OCI-M1 (cell line): ENCODE measurements around the gene C19orf67.
A peak's percentile ranks its signal among the peaks of the same experiment; 100 is the strongest.
"Not testable (repeated sequence)": the region's sequence is repeated elsewhere in the genome, so short reads cannot be mapped to it uniquely, and the experiment has no call there.

Experiments used
- DNase-seq: peaks from one replicate; lab custom pipeline; 2025; lab: John Stamatoyannopoulos, UW

The C19orf67 gene

GRCh38 chr19:14056069-14056666, 29.4 kb downstream of the C19orf67 start:
- DNase-seq, result no peak

DNA sequence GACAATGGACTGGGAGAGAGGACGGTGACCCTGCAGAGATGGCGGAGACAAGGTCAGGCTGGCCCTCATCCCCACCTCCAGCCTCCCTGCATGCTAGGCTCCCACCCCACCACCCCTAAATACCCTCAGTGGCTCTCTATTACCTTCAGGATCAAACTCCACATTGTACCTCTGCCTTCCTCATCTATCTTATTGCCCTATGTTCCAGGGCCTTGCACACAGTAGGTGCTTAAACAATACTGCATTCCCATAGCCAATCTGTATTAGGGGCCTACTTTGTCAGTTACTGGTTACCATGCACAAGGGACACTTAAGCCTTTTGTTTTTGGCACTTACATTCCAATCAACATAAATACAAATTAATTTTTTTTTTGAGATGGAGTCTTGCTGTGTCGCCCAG, 30.2 kb downstream of the C19orf67 start:
- DNase-seq, result no peak

GRCh38 chr19:14054721-14055120, 30.9 kb downstream of the C19orf67 start:
- DNase-seq, result no peak

DNA sequence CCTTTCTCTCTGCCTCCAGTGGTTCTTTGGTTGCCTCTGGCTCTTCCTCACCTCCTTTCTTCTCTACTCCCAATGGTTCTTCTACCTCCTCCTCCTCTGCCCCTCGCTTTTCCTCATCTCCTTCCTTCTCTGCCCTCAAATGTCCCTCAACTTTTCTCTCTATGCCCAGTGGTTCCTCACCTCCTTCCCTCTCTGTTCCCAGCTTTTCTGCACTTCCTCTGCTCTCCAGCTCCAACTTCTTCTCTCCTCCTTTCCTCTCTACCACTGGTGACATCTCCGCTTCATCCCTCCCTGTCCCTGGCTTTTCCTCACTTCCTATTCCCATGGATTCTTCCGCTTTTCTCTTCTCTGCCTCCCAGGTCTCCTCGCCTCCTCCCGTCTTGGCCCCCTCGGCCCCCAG, 31.5 kb downstream of the C19orf67 start:
- no peak for DNase-seq

DNA sequence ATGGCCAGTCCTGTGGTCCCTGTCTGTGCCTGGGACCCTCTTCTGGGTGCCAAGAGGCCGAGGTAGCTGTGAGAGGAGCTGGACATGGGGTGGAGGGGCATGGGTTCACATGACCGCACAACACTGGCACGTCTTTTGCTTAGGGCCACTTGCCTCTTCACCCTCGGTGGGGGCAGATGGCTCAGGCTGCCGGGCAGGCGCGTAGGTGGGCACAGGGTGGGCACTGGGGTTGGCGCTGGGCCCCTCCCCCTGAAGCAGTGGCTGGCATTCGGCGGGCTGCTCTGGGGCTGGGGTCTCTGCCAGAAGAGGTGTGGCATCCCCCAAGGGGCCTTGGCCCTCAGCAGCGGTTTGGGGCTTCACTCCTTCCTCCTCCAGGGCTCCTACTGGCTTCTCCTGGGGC, 32.1 kb downstream of the C19orf67 start:
- DNase-seq, result no peak

DNA sequence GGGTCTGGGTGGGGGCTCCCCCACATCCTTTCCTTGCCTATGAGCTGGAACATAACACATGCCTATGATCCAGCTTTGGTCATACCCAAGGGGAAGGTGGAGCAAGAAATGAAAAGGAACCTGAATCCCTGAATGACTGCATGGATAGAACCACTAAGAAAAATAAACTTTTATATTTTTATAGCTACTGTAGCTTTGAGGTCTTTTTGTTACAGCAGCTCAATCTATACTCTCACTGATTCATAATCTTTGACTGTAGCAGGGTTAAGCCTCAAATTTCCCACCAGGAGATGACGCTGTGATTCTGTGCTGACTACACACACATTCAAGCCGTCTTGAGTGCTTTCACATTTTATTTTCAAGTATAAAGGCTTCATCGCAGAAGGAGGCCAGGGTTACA, 32.6 kb downstream of the C19orf67 start:
- DNase-seq, result peak; percentile 61

DNA sequence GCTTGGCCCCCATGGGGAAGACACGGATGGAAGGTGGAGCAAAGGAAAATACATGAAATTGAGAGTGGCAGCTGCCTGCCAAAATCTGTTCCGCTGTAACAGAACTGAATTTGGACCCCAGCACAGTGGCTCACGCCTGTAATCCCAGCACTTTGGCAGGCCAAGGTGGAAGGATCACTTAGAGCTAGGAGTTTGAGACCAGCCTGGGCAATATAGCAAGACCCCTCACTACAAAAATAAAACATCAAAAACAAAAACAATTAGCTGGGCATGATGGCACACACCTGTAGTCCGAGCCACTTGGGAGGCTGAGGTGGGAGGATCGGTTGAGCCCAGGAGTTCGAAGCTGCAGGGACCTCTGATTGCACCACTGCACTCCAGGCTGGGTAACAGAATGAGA, 33.1 kb downstream of the C19orf67 start:
- no peak for DNase-seq

- no peak for DNase-seq
Observed at GRCh38 chr19:14051980-14052379, 33.6 kb downstream of the C19orf67 start.

- DNase-seq, result not testable (repeated sequence)
Observed at GRCh38 chr19:14050961-14051360, 34.6 kb downstream of the C19orf67 start.

DNA sequence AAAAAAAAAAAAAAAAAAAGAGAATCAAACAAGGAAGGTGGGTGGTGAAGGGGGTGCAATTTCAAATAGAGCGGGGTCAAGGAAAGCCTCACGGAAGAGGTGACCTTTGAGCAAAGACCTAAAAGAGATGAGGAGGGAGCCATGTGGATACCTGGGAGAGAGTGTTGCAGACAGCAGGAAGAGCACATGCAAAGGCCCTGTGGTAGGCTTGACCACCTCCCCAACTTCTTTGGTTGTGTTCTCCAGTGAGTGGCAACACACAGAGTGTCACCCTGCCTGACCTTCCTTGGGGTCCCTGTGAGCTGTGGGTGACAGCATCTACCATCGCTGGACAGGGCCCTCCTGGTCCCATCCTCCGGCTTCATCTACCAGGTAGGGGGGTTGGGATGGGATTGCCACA, 35.1 kb downstream of the C19orf67 start:
- no peak for DNase-seq

GRCh38 chr19:14048443-14049153, 37.0 kb downstream of the C19orf67 start:
- peak; percentile 99 for DNase-seq

DNA sequence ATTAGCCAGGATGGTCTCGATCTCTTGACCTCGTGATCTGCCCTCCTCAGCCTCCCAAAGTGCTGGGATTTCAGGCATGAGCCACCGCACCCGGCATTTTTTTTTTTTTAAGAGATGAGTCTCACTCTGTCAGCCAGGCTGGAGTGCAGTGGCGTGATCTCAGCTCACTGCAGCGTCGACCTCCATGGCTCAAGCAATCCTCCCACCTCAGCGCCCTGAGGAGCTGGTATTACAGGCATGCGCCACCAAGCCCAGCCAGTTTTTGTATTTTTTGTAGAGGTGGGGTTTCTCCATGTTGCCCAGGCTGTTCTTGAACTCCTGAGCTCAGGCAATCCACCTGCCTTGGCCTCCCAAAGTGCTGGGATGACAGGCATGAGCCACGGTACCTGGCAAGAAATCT, 37.7 kb downstream of the C19orf67 start:
- DNase-seq, result not testable (repeated sequence)

GRCh38 chr19:14042659-14043608, 42.6 kb downstream of the C19orf67 start:
- DNase-seq, result peak; percentile 92

- no peak for DNase-seq
Observed at GRCh38 chr19:14039181-14039580, 46.4 kb downstream of the C19orf67 start.

DNA sequence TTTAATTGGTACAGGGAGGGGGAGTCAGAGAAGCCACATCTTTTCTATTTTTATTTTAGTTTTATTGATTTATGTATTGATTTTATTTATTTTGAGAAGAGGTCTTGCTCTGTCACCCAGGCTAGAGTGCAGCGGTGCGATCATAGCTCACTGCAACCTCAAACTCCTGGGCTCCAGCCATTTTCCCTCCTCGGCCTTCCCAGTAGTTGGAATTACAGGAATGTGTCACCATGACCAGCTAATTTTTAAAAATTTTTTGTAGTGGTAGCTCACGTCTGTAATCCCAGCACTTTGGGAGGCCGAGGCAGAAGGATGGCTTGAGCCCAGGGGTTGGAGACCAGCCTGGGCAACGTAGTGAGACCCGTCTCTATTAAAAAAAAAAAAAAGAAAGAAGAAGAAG, 49.9 kb downstream of the C19orf67 start:
- no peak for DNase-seq

- not testable (repeated sequence) for DNase-seq
Observed at GRCh38 chr19:14035159-14035558, 50.4 kb downstream of the C19orf67 start.

GRCh38 chr19:14033946-14034345, 51.6 kb downstream of the C19orf67 start:
- DNase-seq, result no peak

- peak; percentile 99 for DNase-seq
Observed at GRCh38 chr19:14031719-14032480, 53.7 kb downstream of the C19orf67 start, which contains the start of gene IL27RA. Gene IL27RA, plus strand, starts transcription at chr19:14031762. Its CDS starts 111 bp downstream, at chr19:14031873.
